Endodermal cell (in vitro differentiated cells): ENCODE measurements around the gene ZNF574. TPM values are rescaled to one million over a fixed set of nuclear protein-coding genes. Genes with fewer than 3 reads are reported as not detected.

Experiments
- DNase-seq: peaks from one replicate; pipeline ENCODE4 v3.0.0-alpha.2; 2017
- H3K27ac ChIP-seq: 2 replicates; pipeline ENCODE4 v1.5.1; 2013; ENCODE audit warnings: mild to moderate bottlenecking, low read depth, low read length, moderate library complexity
- H3K27me3 ChIP-seq: 2 replicates; pipeline ENCODE4 v1.6.1; 2013; ENCODE audit warnings: mild to moderate bottlenecking, low read length, moderate library complexity; ENCODE audit not compliant: insufficient read depth, control insufficient read depth, poor library complexity, severe bottlenecking
- H3K36me3 ChIP-seq: 2 replicates; pipeline ENCODE4 v1.7.0; 2013; ENCODE audit warnings: mild to moderate bottlenecking, low read length, moderate library complexity; ENCODE audit not compliant: control insufficient read depth, insufficient read depth
- H3K4me1 ChIP-seq: one replicate; pipeline ENCODE4 v1.7.0; 2013; ENCODE audit warnings: low read length; ENCODE audit not compliant: control insufficient read depth, insufficient read depth
- H3K4me3 ChIP-seq: 2 replicates; pipeline ENCODE4 v1.5.1; 2013; ENCODE audit warnings: mild to moderate bottlenecking, low read length, moderate library complexity
- H3K9ac ChIP-seq: 2 replicates; pipeline ENCODE4 v1.6.1; 2013; ENCODE audit warnings: mild to moderate bottlenecking, low read length, moderate library complexity; ENCODE audit not compliant: poor library complexity, severe bottlenecking; ENCODE audit errors: extremely low read depth
- H3K9me3 ChIP-seq: 2 replicates; pipeline ENCODE4 v1.6.1; 2013; ENCODE audit warnings: mild to moderate bottlenecking, low read length, moderate library complexity; ENCODE audit not compliant: control insufficient read depth
- H3K27ac Mint-ChIP-seq: 2 replicates; pipeline ENCODE4 v1.8.0; 2020; ENCODE audit warnings: mixed read lengths
- H3K27me3 Mint-ChIP-seq: 2 replicates; pipeline ENCODE4 v1.8.0; 2021; ENCODE audit warnings: mild to moderate bottlenecking, mixed read lengths; ENCODE audit not compliant: insufficient read depth
- H3K36me3 Mint-ChIP-seq: 2 replicates; pipeline ENCODE4 v1.8.0; 2020; ENCODE audit warnings: low read depth, mixed read lengths
- H3K4me1 Mint-ChIP-seq: 2 replicates; pipeline ENCODE4 v1.8.0; 2020; ENCODE audit warnings: mixed read lengths
- H3K4me3 Mint-ChIP-seq: 2 replicates; pipeline ENCODE4 v1.8.0; 2020; ENCODE audit warnings: mild to moderate bottlenecking, moderate library complexity, mixed read lengths
- H3K9me3 Mint-ChIP-seq: 2 replicates; pipeline ENCODE4 v1.8.0; 2020; ENCODE audit warnings: mild to moderate bottlenecking, mixed read lengths
- CTCF ChIP-seq: fragments of 200-600 bp; sonication (generic); conservative IDR thresholded peaks from 2 replicates; pipeline ENCODE4 v1.5.0; 2021; ENCODE audit warnings: antibody characterized with exemption, mild to moderate bottlenecking
- WGBS, 2 experiments: methylation state at CpG; one replicate each; pipeline versions ENCODE4 v1.1.5 to v1.1.7; 2013; ENCODE audit warnings: missing lambda C conversion rate in 2 of 2, mixed read lengths in 1 of 2; ENCODE audit not compliant: insufficient coverage in 1 of 2, insufficient read length in 1 of 2; 5-methylcytosine and 5-hydroxymethylcytosine counted together
- total RNA-seq, 2 donors: library from RNA; stranded (reverse); fragmentation: NEBNext Ultra II Directional in 1 of 2; extraction: Animal tissue kit (Norgen Biotek cat#: 25700) in 1 of 2; gene quantifications; 2 replicates in 1 of 2; 3 replicates in 1 of 2; pipeline ENCODE4 v1.2.1, GENCODE V29; 2021

Gene ZNF574
- total RNA-seq, 2 donors from 2014 or later, result 20.9 to 22.1 TPM

GRCh38 chr19:42066075-42066754 lies 9.8 kb upstream of the ZNF574 start:
- Mint-ChIP-seq H3K36me3 (peaks cover 17% of the 10 kb centered on the region), H3K4me1 (peaks cover 4% of the 10 kb centered on the region), H3K27me3 (peaks cover 4% of the 10 kb centered on the region), H3K27ac (no peak overlapping the region), H3K9me3 (no peaks in the 10 kb centered on the region), H3K4me3 (no peak overlapping the region)
- peak; percentile 81 for DNase-seq
- no peak overlapping the region for H3K9ac ChIP-seq
- H3K36me3 ChIP-seq, result no peaks in the 10 kb centered on the region
- H3K4me1 ChIP-seq, result no peaks in the 10 kb centered on the region
- H3K27me3 ChIP-seq, result no peaks in the 10 kb centered on the region
- no peak overlapping the region for H3K27ac ChIP-seq
- 79 to 85% methylated on average over 4 to 9 of the region's 9 CpGs for WGBS, 2 experiments
- H3K9me3 ChIP-seq, result no peaks in the 10 kb centered on the region
- TF ChIP-seq CTCF, result no peak
- H3K4me3 ChIP-seq, result no peak overlapping the region

GRCh38 chr19:42067315-42067888 lies 8.6 kb upstream of the ZNF574 start:
- Mint-ChIP-seq H3K27ac (no peak overlapping the region), H3K4me3 (no peak overlapping the region), H3K9me3 (no peaks in the 10 kb centered on the region), H3K4me1 (peaks cover 4% of the 10 kb centered on the region), H3K27me3 (peaks cover 4% of the 10 kb centered on the region), H3K36me3 (peaks cover 5% of the 10 kb centered on the region)
- H3K9me3 ChIP-seq, result no peaks in the 10 kb centered on the region
- H3K27ac ChIP-seq, result no peak overlapping the region
- no peak for DNase-seq
- H3K4me1 ChIP-seq, result no peaks in the 10 kb centered on the region
- TF ChIP-seq CTCF, result no peak
- H3K27me3 ChIP-seq, result no peaks in the 10 kb centered on the region
- no peaks in the 10 kb centered on the region for H3K36me3 ChIP-seq
- no peak overlapping the region for H3K9ac ChIP-seq
- 85 to 95% methylated on average over 6 of the region's 6 CpGs for WGBS, 2 experiments
- no peak overlapping the region for H3K4me3 ChIP-seq

GRCh38 chr19:42068361-42068755 lies 7.6 kb upstream of the ZNF574 start:
- no peak overlapping the region for H3K9ac ChIP-seq
- TF ChIP-seq CTCF, result no peak
- no peaks in the 10 kb centered on the region for H3K36me3 Mint-ChIP-seq
- 43 to 47% methylated on average over 8 of the region's 8 CpGs for WGBS, 2 experiments
- peak overlapping the region; percentile 60 for H3K4me3 ChIP-seq
- H3K27ac Mint-ChIP-seq, result no peak overlapping the region
- no peaks in the 10 kb centered on the region for H3K9me3 Mint-ChIP-seq
- H3K36me3 ChIP-seq, result no peaks in the 10 kb centered on the region
- H3K27me3 ChIP-seq, result no peaks in the 10 kb centered on the region
- no peak for DNase-seq
- no peak overlapping the region for H3K4me3 Mint-ChIP-seq
- no peaks in the 10 kb centered on the region for H3K9me3 ChIP-seq
- H3K4me1 ChIP-seq, result no peaks in the 10 kb centered on the region
- peaks cover 4% of the 10 kb centered on the region for H3K27me3 Mint-ChIP-seq
- no peak overlapping the region for H3K27ac ChIP-seq
- H3K4me1 Mint-ChIP-seq, result peaks cover 4% of the 10 kb centered on the region
